Osteocyte (in vitro differentiated cells): ENCODE measurements around the gene SPRR2G. TPM values are rescaled to one million over a fixed set of nuclear protein-coding genes. Genes with fewer than 3 reads are reported as not detected.
"Not testable (repeated sequence)": the region's sequence is repeated elsewhere in the genome, so short reads cannot be mapped to it uniquely, and the experiment has no call there.

Experiments used
- DNase-seq: peaks from one replicate; pipeline ENCODE4 v3.0.0; 2021; ENCODE audit warnings: mixed read lengths; ENCODE audit not compliant: unreplicated experiment; ENCODE audit errors: extremely low spot score
- H3K27ac Mint-ChIP-seq: one replicate; pipeline ENCODE4 v1.8.0; 2021; ENCODE audit warnings: mild to moderate bottlenecking, mixed read lengths; ENCODE audit not compliant: unreplicated experiment
- H3K27me3 Mint-ChIP-seq: one replicate; pipeline ENCODE4 v1.8.0; 2021; ENCODE audit warnings: mixed read lengths; ENCODE audit not compliant: unreplicated experiment
- H3K36me3 Mint-ChIP-seq: one replicate; pipeline ENCODE4 v1.8.0; 2021; ENCODE audit warnings: mixed read lengths; ENCODE audit not compliant: unreplicated experiment
- H3K4me1 Mint-ChIP-seq: one replicate; pipeline ENCODE4 v1.8.0; 2021; ENCODE audit warnings: mixed read lengths; ENCODE audit not compliant: unreplicated experiment
- H3K4me3 Mint-ChIP-seq: one replicate; pipeline ENCODE4 v1.8.0; 2021; ENCODE audit warnings: mild to moderate bottlenecking, moderate library complexity, mixed read lengths; ENCODE audit not compliant: unreplicated experiment
- H3K9me3 Mint-ChIP-seq: one replicate; pipeline ENCODE4 v1.8.0; 2021; ENCODE audit warnings: mixed read lengths; ENCODE audit not compliant: unreplicated experiment
- CTCF ChIP-seq: fragments of 200-600 bp; sonication (generic); IDR thresholded peaks from 2 replicates; pipeline ENCODE4 v1.5.0; 2021; ENCODE audit warnings: antibody characterized with exemption, mild to moderate bottlenecking, moderate library complexity
- total RNA-seq: library from RNA; stranded (reverse); gene quantifications from 2 replicates; pipeline ENCODE4 v1.2.1, GENCODE V29; 2021

The SPRR2G gene
- total RNA-seq, 1 donor from 2014 or later: not detected

DNA sequence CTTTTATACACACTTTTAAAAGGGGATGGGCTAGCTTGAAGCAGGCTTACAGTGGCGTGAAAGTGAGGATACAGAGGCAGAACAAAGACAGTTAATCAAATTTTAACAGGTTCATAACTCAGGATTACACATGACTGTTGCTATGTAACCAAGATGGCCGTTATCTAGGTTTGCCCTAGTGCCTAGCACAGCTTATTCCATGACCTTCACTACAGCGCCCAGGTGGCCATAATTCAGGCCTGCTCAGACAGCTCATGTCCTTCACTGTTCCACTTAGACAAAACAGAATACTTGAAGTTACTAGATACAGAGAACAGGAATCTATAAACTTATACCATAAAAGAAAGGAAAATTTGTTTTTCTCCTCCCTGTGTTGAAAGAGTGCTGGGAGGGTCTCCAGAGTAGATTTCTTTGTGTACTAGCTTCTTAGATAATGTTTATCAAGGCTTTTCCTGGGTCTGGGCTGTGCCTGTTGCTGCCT is 31.2 kb downstream of the SPRR2G start:
- H3K4me1 Mint-ChIP-seq: no peaks in the 10 kb centered on the region
- no peak for DNase-seq
- H3K27ac Mint-ChIP-seq: no peak overlapping the region
- no peaks in the 10 kb centered on the region for H3K36me3 Mint-ChIP-seq
- H3K9me3 Mint-ChIP-seq: no peaks in the 10 kb centered on the region
- H3K27me3 Mint-ChIP-seq: no peaks in the 10 kb centered on the region
- no peak overlapping the region for H3K4me3 Mint-ChIP-seq
- TF ChIP-seq CTCF: no peak

- not testable (repeated sequence) for DNase-seq, H3K4me3 Mint-ChIP-seq, H3K9me3 Mint-ChIP-seq, H3K27me3 Mint-ChIP-seq, H3K27ac Mint-ChIP-seq, H3K4me1 Mint-ChIP-seq, H3K36me3 Mint-ChIP-seq
Observed at GRCh38 chr1:153115264-153115663, 35.4 kb downstream of the SPRR2G start.

GRCh38 chr1:153113416-153113815 is 37.3 kb downstream of the SPRR2G start, which contains the start of gene SPRR2F:
SPRR2F (minus strand) TSS chr1:153113516; CDS start chr1:153112733, 783 bp downstream.
- TF ChIP-seq CTCF: no peak
- H3K4me1 Mint-ChIP-seq: no peaks in the 10 kb centered on the region
- H3K36me3 Mint-ChIP-seq: no peaks in the 10 kb centered on the region
- H3K27me3 Mint-ChIP-seq: no peaks in the 10 kb centered on the region
- H3K9me3 Mint-ChIP-seq: no peaks in the 10 kb centered on the region
- no peak within 1 kb of the TSS for H3K4me3 Mint-ChIP-seq
- no peak for DNase-seq
- no peak within 1 kb of the TSS for H3K27ac Mint-ChIP-seq

GRCh38 chr1:153112454-153112853 is 38.2 kb downstream of the SPRR2G start:
- not testable (repeated sequence) for H3K4me3 Mint-ChIP-seq, H3K27me3 Mint-ChIP-seq, H3K9me3 Mint-ChIP-seq, H3K27ac Mint-ChIP-seq, DNase-seq, H3K4me1 Mint-ChIP-seq, H3K36me3 Mint-ChIP-seq

GRCh38 chr1:153100245-153100644 is 50.4 kb downstream of the SPRR2G start:
- Mint-ChIP-seq H3K9me3 (no peaks in the 10 kb centered on the region), H3K4me1 (no peaks in the 10 kb centered on the region), H3K36me3 (no peaks in the 10 kb centered on the region), H3K27me3 (no peaks in the 10 kb centered on the region), H3K4me3 (no peak overlapping the region), H3K27ac (no peak overlapping the region)
- TF ChIP-seq CTCF: no peak
- no peak for DNase-seq

Other genes starting within 250 kb of the SPRR2G start
- gene IVL, start 242.3 kb downstream of the SPRR2G start, total RNA-seq: not detected in 2 replicates
- gene SPRR5, start 203.7 kb downstream of the SPRR2G start, total RNA-seq: not detected in 2 replicates
- not detected in 2 replicates for gene SPRR4, start 180.2 kb downstream of the SPRR2G start, total RNA-seq
- gene SPRR1A, start 166.8 kb downstream of the SPRR2G start, total RNA-seq: not detected in 2 replicates
- gene SPRR3, start 149.1 kb downstream of the SPRR2G start, total RNA-seq: not detected in 2 replicates
- not detected in 2 replicates for gene SPRR1B, start 119.7 kb downstream of the SPRR2G start, total RNA-seq
- not detected in 2 replicates for gene SPRR2D, start 109.8 kb downstream of the SPRR2G start, total RNA-seq
- not detected in 2 replicates for gene SPRR2A, start 93.4 kb downstream of the SPRR2G start, total RNA-seq
- gene SPRR2B, start 79.3 kb downstream of the SPRR2G start, total RNA-seq: not detected in 2 replicates
- not detected in 2 replicates for gene SPRR2E, start 56.4 kb downstream of the SPRR2G start, total RNA-seq
- gene SPRR2F, start 37.4 kb downstream of the SPRR2G start, total RNA-seq: not detected in 2 replicates
- gene LELP1, start 52.5 kb upstream of the SPRR2G start, total RNA-seq: not detected in 2 replicates
- gene PRR9, start 66.7 kb upstream of the SPRR2G start, total RNA-seq: not detected in 2 replicates
- not detected in 2 replicates for gene LORICRIN, start 108.8 kb upstream of the SPRR2G start, total RNA-seq
- gene PGLYRP3, start 162.1 kb upstream of the SPRR2G start, total RNA-seq: not detected in 2 replicates
- gene PGLYRP4, start 198.0 kb upstream of the SPRR2G start, total RNA-seq: not detected in 2 replicates
- not detected in 2 replicates for gene S100A9, start 207.0 kb upstream of the SPRR2G start, total RNA-seq
- gene S100A12, start 224.7 kb upstream of the SPRR2G start, total RNA-seq: not detected in 2 replicates
- not detected in 2 replicates for gene S100A8, start 240.2 kb upstream of the SPRR2G start, total RNA-seq